HG03135 (cell line): ENCODE results near the gene FCER1G.
"Not testable (repeated sequence)": the region's sequence is repeated elsewhere in the genome, so short reads cannot be mapped to it uniquely, and the experiment has no call there.

ENCODE experiments used
- ATAC-seq: cut with Tn5 transposase; IDR thresholded peaks from one replicate; pipeline ENCODE4 v1.9.1; 2021; ENCODE audit warnings: mild to moderate bottlenecking, moderate library complexity; ENCODE audit not compliant: unreplicated experiment

FCER1G gene

GRCh38 chr1:161201836-161202712 is 13.0 kb upstream of the FCER1G start, which contains the start of gene NDUFS2:
TSS of gene NDUFS2 (plus strand) at chr1:161202367. CDS start at chr1:161202386, 19 bp downstream.
- ATAC-seq: peak; percentile 97

- no peak for ATAC-seq
Observed at GRCh38 chr1:161206411-161207140, 8.5 kb upstream of the FCER1G start.

GRCh38 chr1:161207173-161207572 is 7.9 kb upstream of the FCER1G start:
- ATAC-seq: no peak

- ATAC-seq: no peak
Observed at GRCh38 chr1:161209790-161210409, 5.2 kb upstream of the FCER1G start.

- ATAC-seq: no peak
Observed at GRCh38 chr1:161214369-161214768, 726 bp upstream of the FCER1G start.

- peak; percentile 82 for ATAC-seq
Observed at GRCh38 chr1:161216945-161217712, 2.0 kb downstream of the FCER1G start.

GRCh38 chr1:161217831-161218230 is 2.7 kb downstream of the FCER1G start:
- ATAC-seq: no peak

- ATAC-seq: no peak
Observed at GRCh38 chr1:161218301-161219077, 3.4 kb downstream of the FCER1G start.

GRCh38 chr1:161219078-161219892 is 4.2 kb downstream of the FCER1G start:
- no peak for ATAC-seq

- no peak for ATAC-seq
Observed at GRCh38 chr1:161220002-161220401, 4.9 kb downstream of the FCER1G start.

GRCh38 chr1:161222175-161223019 is 7.3 kb downstream of the FCER1G start:
- no peak for ATAC-seq

- ATAC-seq: no peak
Observed at GRCh38 chr1:161223805-161224694, 9.0 kb downstream of the FCER1G start.

GRCh38 chr1:161224695-161225087 is 9.6 kb downstream of the FCER1G start:
- ATAC-seq: not testable (repeated sequence)

GRCh38 chr1:161225178-161225533 is 10.1 kb downstream of the FCER1G start:
- ATAC-seq: no peak

GRCh38 chr1:161225534-161226319 is 10.6 kb downstream of the FCER1G start, which contains the start of gene TOMM40L:
TSS of gene TOMM40L (plus strand) at chr1:161226060. CDS start at chr1:161226490, 430 bp downstream.
- ATAC-seq: peak; percentile 97

GRCh38 chr1:161226320-161226711 is 11.2 kb downstream of the FCER1G start:
- no peak for ATAC-seq
